ENCODE measurements around the gene EHF. TPM values are rescaled to one million over a fixed set of nuclear protein-coding genes. Genes with fewer than 3 reads are reported as not detected.
A peak's percentile ranks its signal among the peaks of the same experiment; 100 is the strongest.

The EHF gene
- total and polyA plus RNA-seq, 2 of the 8 experiments (the other 6 are each of a cell fraction or from before 2014, with no cell fraction given), result not detected

DNA sequence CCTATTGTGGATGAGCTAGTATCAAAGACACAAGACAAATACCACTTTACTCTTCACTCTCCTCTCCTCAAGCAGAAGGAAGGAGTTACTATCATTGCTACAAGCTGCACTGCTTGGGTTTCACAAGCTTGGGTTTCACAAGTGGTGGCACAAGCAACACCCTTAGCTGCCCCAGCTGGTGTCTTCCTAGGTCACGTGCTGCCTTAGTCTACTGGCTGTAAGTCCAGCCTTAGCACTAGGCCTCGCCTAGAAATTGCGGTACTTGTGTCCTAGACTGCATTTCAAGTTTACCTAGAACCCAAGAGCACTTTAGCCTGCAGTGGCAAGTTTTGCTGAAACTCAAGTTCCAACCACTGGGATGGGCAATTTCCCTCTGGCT, 86.6 kb downstream of the EHF start:
- ChIA-PET CTCF (ENCODE audit: partially characterized antibody) (interaction anchor here (1.1 kb wide), 1 partner anchor 62 kb away, joined by 5 read pairs; no protein-coding TSS in a partner anchor), POLR2A (ENCODE audit: partially characterized antibody) (no interaction called here)
- no peaks in the 10 kb centered on the region for H3K23me2 ChIP-seq (ENCODE audit: low read depth, low read length)
- WGBS, 2 experiments (ENCODE audit: extremely low coverage in 1 of 2, insufficient coverage in 1 of 2, insufficient read length in 1 of 2, insufficient replicate concordance in 2 of 2, low coverage in 1 of 2, low lambda C conversion rate in 2 of 2, missing lambda C conversion rate in 1 of 2), result 74% methylated on average over 3 of the region's 3 CpGs; no CpG with 5 or more reads in 1 of the 2 experiments
- peaks cover 4 to 36% of the 10 kb centered on the region in 2 experiments; a peak in 3 of 4 replicates for H3K79me2 ChIP-seq (ENCODE audit: control insufficient read depth in 1 of 2, insufficient read depth in 2 of 2, low read length in 2 of 2)
- peaks cover 5 to 21% (median 13%) of the 10 kb centered on the region in 4 experiments; a peak in 6 of 8 replicates for H3K36me3 ChIP-seq (ENCODE audit: control insufficient read depth in 2 of 4, insufficient read depth in 4 of 4, low read length in 3 of 4)
- H4K20me1 ChIP-seq (replicated peaks in 1 of 2; ENCODE audit: control insufficient read depth in 1 of 2, insufficient read depth in 2 of 2, low read length in 2 of 2), result peaks cover 0 to 2% of the 10 kb centered on the region in 2 experiments
- peaks cover 2% of the 10 kb centered on the region for H3K79me1 ChIP-seq (ENCODE audit: low read depth, low read length)
- no peak overlapping the region for H3K9ac ChIP-seq (replicated peaks in 1 of 4; ENCODE audit: extremely low read depth in 1 of 4, low read depth in 3 of 4, low read length in 3 of 4)
- H2BK5ac ChIP-seq (ENCODE audit: low read depth, low read length), result no peak overlapping the region
- peak overlapping the region; percentile 84; the same call in 1 of the 2 replicates for H4K8ac ChIP-seq (ENCODE audit: extremely low read depth, insufficient read depth, low read length)
- no peak overlapping the region for H2BK20ac ChIP-seq (ENCODE audit: low read length)
- no peak for FAIRE-seq
- H2BK15ac ChIP-seq (ENCODE audit: low read length), result no peak overlapping the region
- no peak overlapping the region for H2AFZ ChIP-seq (ENCODE audit: low read length)
- no peak overlapping the region for H3K27ac ChIP-seq (ENCODE audit: low read depth, low read length)
- no peak overlapping the region for H4K91ac ChIP-seq (replicated peaks; ENCODE audit: insufficient read length, low read length)
- H3K4me1 ChIP-seq (replicated peaks in 1 of 4; ENCODE audit: control insufficient read depth in 3 of 4, insufficient read depth in 4 of 4, low read length in 3 of 4), result no peaks in the 10 kb centered on the region; a peak in 1 of 7 replicates
- H3K4me2 ChIP-seq (ENCODE audit: insufficient read depth in 1 of 2, low read depth in 2 of 2, low read length in 2 of 2), result no peak overlapping the region
- no peak overlapping the region for H3K23ac ChIP-seq (ENCODE audit: insufficient read length)
- no peaks in the 10 kb centered on the region for H3K27me3 ChIP-seq (replicated peaks in 1 of 4; ENCODE audit: control insufficient read depth in 3 of 4, extremely low read depth in 1 of 4, insufficient read depth in 3 of 4, low read length in 3 of 4)
- H3K56ac ChIP-seq (replicated peaks; ENCODE audit: insufficient read length, low read depth, low read length), result no peak overlapping the region
- H2BK12ac ChIP-seq (ENCODE audit: low read depth, low read length), result 0 out of 2 replicates have a peak overlapping the region, but pooled peaks have one; percentile 39
- H3K4ac ChIP-seq (replicated peaks; ENCODE audit: insufficient read length, low read depth, low read length), result no peak overlapping the region
- H3K14ac ChIP-seq (ENCODE audit: insufficient read length), result no peak overlapping the region
- H3K9me3 ChIP-seq (ENCODE audit: insufficient read depth in 2 of 2, low read depth in 1 of 2, low read length in 1 of 2), result peaks cover 11 to 19% of the 10 kb centered on the region in 2 experiments; a peak in 3 of 4 replicates
- H3K18ac ChIP-seq (ENCODE audit: extremely low read depth, low read length), result no peak overlapping the region
- H2AK5ac ChIP-seq (ENCODE audit: low read depth, low read length), result no peak overlapping the region
- no peak overlapping the region for H2BK120ac ChIP-seq (replicated peaks; ENCODE audit: low read depth, low read length)
- H3K4me3 ChIP-seq (ENCODE audit: extremely low read depth in 1 of 4, insufficient read depth in 2 of 4, low read depth in 3 of 4, low read length in 4 of 4), result no peak overlapping the region
- DNase-seq (ENCODE audit: low read depth in 1 of 2, low spot score in 2 of 2), result no peak
- no peak overlapping the region for H4K5ac ChIP-seq (ENCODE audit: insufficient read length, low read depth, low read length)
- no peak for TF ChIP-seq TAF7 (optimal IDR thresholded peaks at IDR 0.05; ENCODE audit: borderline replicate concordance, low read depth, low read length)
- no peak for TF ChIP-seq EGR1 (IDR thresholded peaks at IDR 0.05; ENCODE audit: borderline replicate concordance, low read depth, low read length)
- TF ChIP-seq KDM1A (IDR thresholded peaks at IDR 0.05; ENCODE audit: borderline replicate concordance, low read length), result no peak
- TF ChIP-seq, protein P1, sequence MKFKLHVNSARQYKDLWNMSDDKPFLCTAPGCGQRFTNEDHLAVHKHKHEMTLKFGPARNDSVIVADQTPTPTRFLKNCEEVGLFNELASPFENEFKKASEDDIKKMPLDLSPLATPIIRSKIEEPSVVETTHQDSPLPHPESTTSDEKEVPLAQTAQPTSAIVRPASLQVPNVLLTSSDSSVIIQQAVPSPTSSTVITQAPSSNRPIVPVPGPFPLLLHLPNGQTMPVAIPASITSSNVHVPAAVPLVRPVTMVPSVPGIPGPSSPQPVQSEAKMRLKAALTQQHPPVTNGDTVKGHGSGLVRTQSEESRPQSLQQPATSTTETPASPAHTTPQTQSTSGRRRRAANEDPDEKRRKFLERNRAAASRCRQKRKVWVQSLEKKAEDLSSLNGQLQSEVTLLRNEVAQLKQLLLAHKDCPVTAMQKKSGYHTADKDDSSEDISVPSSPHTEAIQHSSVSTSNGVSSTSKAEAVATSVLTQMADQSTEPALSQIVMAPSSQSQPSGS (IDR thresholded peaks at IDR 0.05; ENCODE audit: low read length), result no peak
- no peak for TF ChIP-seq CEBPB (IDR thresholded peaks at IDR 0.05; ENCODE audit: low read depth, low read length)
- TF ChIP-seq KDM4A (IDR thresholded peaks at IDR 0.05; ENCODE audit: low read depth, low read length, severe bottlenecking), result no peak
- TF ChIP-seq RFX5 (IDR thresholded peaks at IDR 0.05; ENCODE audit: borderline replicate concordance, low read depth, low read length), result no peak
- TF ChIP-seq SUZ12 (IDR thresholded peaks at IDR 0.05; ENCODE audit: low read length), result no peak
- TF ChIP-seq SP4 (IDR thresholded peaks at IDR 0.05; ENCODE audit: low read length), result no peak
- TF ChIP-seq HDAC2 (IDR thresholded peaks at IDR 0.05; ENCODE audit: borderline replicate concordance in 1 of 2, low read depth in 2 of 2, low read length in 2 of 2), result no peak
- TF ChIP-seq ASH2L (IDR thresholded peaks at IDR 0.05; ENCODE audit: low read length), result no peak
- no peak for TF ChIP-seq MAX (IDR thresholded peaks at IDR 0.05)
